Non-pigmented ciliary epithelial cell (primary cell): ENCODE measurements around the gene SPAG5.
"Not testable (repeated sequence)": the region's sequence is repeated elsewhere in the genome, so short reads cannot be mapped to it uniquely, and the experiment has no call there.

Experiments used
- DNase-seq: peaks from one replicate; pipeline ENCODE4 v3.0.0-alpha.2; 2010; ENCODE audit warnings: low read depth

SPAG5 gene

DNA sequence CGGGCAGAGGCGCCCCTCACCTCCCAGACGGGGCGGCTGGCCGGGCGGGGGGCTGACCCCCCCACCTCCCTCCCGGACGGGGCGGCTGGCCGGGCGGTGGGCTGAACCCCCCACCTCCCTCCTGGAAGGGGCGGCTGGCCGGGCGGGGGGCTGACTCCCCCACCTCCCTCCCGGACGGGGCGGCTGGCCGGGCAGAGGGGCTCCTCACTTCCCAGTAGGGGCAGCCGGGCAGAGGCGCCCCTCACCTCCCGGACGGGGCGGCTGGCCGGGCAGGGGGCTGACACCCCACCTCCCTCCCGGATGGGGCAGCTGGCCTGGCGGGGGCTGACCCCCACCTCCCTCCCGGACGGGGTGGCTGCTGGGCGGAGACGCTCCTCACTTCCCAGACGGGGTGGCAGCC lies 5.2 kb upstream of the SPAG5 start:
- DNase-seq = not testable (repeated sequence)

GRCh38 chr17:28599311-28600184 lies 723 bp upstream of the SPAG5 start:
- peak; percentile 72 for DNase-seq

DNA sequence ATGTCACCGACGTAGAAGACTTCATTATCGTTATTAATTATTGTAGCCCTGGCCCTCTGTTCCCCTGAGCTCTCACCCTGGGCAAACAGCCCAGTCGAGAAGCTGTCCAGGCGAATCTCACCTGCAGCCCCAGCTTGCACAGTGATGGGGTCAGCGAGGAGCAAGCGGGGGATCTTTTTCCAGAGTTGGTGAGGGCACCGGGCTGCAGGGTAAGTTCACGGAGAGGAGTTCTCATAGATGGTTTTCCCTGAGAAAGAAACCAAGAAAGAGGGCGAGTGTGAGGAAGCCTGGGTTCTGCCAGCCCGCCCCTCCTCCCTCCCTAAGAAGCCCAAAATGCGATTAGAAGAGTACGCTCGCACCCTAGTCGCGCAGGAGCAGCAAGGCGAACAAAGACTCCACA lies 436 bp downstream of the SPAG5 start:
- no peak for DNase-seq

- no peak for DNase-seq
Measured at GRCh38 chr17:28597606-28598383, 1.0 kb downstream of the SPAG5 start.

- DNase-seq = no peak
Measured at GRCh38 chr17:28592260-28592659, 6.6 kb downstream of the SPAG5 start.

GRCh38 chr17:28585851-28586250 lies 13.0 kb downstream of the SPAG5 start:
- DNase-seq = no peak

DNA sequence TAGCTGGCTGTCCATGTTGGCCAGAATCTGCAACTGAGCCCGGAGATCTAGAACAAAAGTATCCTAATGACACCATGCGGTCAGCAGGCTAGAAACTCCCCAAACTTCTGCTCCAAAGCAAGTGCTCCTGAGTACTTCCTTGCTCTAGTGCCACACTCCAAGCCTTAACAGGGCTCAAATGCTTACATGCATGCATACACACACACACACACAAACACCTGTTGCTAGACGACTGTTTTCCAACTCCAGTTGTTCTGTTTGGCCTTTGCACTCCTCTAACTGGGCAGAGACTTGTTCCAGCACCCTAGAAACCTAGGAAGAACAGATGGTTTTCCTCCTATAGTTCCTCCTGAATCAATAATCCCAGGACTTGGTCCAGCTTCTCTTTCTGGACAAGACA lies 14.4 kb downstream of the SPAG5 start:
- no peak for DNase-seq

- DNase-seq = no peak
Measured at GRCh38 chr17:28582513-28582912, 16.3 kb downstream of the SPAG5 start.

DNA sequence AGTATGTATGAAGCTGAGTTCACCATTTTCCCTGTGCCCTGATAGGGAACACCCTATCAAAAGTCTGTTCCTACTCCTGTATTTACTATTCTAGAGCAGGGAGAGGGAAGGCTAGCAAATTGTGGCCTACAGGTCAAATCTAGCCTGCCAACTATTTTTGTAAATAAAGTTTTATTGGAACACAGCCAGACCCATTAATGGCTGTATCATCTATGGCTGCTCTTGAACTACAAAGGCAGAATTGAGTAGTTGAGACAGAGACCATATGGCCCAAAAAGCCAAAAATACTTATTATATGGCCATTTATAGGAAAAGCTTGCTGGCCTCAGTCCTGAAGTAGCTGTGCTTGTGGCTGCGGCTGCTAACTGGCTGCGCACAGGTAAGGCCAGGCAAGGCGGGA lies 17.9 kb downstream of the SPAG5 start:
- DNase-seq = no peak

- DNase-seq = no peak
Measured at GRCh38 chr17:28579526-28579925, 19.3 kb downstream of the SPAG5 start.

GRCh38 chr17:28578246-28579195 lies 20.3 kb downstream of the SPAG5 start:
- no peak for DNase-seq

GRCh38 chr17:28577466-28577824 lies 21.4 kb downstream of the SPAG5 start:
- no peak for DNase-seq

- DNase-seq = peak; percentile 76
Measured at GRCh38 chr17:28576758-28577465, 21.9 kb downstream of the SPAG5 start, which contains the start of gene ALDOC. Gene ALDOC (minus strand): TSS chr17:28576895. CDS start chr17:28575532, 1,363 bp downstream.

DNA sequence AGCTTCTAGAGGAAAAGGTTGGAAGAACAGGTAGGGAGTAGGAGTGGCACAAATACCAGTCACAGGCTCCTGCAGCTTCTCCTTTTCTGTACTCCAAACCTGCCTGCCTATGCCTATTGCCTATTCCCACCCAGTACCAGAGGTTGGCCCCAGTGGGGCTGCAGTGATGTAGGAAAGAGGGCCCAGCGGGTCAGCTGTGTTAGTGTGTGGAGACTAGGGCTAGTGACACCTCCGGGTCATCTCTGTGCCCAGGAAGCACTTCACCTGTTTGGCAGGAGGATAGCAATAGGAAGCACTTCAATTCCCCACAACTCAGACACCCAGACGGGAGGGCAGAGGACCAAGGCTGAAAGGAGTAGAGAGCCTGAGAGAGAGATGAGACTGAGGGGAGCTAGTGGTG lies 22.8 kb downstream of the SPAG5 start:
- DNase-seq = not testable (repeated sequence)

- no peak for DNase-seq
Measured at GRCh38 chr17:28575126-28575795, 23.6 kb downstream of the SPAG5 start.

GRCh38 chr17:28574526-28574925 lies 24.3 kb downstream of the SPAG5 start:
- no peak for DNase-seq

DNA sequence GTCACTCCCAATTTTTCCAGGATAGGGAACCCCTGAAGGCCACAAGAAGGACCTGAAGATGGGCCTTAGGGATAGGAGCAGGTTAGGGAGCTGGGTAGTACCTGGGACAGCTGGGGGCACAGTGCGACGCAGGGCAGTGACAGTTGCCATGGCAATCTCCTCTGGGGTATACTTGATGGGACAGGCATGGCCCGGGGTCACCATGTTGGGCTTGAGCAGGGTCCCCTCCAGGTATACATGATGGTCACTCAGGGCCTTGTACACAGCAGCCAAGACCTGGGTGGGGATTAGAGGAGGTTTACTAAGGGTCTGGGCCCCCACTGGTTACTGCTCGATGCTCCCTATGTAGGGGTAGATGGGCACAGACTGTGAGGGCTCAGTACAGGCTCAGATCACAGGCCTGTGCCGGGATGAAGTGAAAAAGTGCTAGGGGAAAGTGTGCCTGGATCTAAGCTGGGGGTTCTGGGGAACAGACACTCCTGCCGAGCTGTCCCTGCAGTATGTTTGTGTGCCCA lies 24.8 kb downstream of the SPAG5 start:
- no peak for DNase-seq

DNA sequence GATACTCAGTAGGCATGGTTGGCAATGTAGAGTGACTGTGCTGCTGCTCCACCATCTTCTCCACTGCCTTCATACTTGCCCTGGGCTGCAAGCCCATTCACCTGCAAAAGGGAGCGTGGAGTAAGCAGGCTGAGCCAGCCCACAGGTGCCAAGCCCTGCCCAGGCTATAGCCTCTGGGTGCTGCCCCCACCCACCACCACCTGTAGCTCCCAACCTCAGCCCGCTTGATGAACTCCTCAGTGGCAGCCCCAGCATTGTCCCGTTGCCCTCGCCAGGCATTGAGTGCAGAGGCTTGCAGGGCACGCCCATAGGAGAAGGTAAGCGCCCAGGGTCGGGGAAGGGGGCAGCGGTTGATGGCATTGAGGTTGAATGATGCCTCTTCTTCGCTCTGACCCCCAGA lies 25.3 kb downstream of the SPAG5 start:
- no peak for DNase-seq

DNA sequence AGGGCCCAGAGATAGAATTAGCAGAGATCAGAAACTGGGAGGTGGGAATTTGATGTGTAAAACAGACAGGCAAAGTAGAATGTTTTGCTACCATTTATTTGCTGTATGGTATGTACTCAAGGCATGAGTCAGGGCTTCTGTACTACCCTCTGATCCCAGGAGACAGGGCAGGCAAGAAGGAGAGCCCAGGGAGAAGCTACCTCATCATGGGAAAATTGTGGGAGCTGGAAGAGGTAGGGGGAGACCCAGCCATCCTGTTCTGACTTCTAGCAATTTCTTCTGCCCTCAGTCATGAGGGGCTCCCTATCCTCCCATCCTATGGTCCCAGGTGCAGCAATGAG lies 25.8 kb downstream of the SPAG5 start:
- DNase-seq = no peak

DNA sequence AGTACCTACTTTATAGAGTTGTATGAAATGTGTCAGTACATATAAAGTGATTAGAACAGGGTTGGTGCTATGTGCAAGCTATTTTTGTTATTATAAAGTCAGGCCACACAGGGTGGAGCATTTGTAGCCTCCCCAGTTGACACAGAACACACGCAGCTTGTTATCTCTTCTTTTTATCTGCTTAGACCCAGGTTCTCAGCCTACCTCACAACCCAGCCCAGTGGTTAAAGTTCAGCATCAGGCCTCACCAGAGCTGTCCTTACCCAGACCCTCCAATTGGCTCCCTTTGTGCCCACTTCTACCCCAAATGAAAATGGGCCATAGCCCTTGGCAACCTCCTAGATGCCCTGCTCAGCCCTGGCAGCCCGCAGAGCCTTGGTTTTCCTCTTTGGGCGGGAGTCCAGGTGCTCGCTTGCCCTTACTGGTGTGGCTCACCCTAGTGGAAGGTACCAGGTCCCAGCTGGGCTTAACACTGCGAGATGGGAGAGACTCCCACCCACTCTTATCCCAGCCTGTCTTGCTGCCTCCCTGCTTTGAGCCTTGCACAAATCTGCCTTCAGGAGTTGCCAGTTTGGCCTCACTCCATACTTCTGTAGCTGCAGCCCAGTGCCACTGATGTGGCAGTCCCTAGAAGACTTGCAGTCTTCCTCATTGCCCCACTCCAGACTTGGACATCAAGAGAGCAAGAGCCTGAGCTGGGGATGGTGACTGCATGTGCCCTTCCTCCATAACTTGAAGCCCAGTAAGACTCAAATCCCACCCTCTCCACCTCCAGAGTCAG lies 26.4 kb downstream of the SPAG5 start:
- no peak for DNase-seq
